Prostate gland (tissue), 2 donors: Measurements from ENCODE around the gene DAPK1. TPM values are rescaled to one million over a fixed set of nuclear protein-coding genes. Genes with fewer than 3 reads are reported as not detected.

Source experiments
- DNase-seq: peaks from one replicate; pipeline ENCODE4 v3.0.0-alpha.2; 2019; ENCODE audit warnings: low spot score
- H3K27ac ChIP-seq, 2 donors: fragments of 200-600 bp; sonication (generic); 2 replicates each; pipeline ENCODE4 v1.5.1; 2017 to 2019
- H3K27me3 ChIP-seq: fragments of 200-600 bp; sonication (generic); replicated peaks from 2 replicates; pipeline ENCODE4 v1.5.1; 2019; ENCODE audit not compliant: insufficient read depth
- H3K36me3 ChIP-seq, 2 donors: fragments of 200-600 bp; sonication (generic); 1 replicate in 1 of 2; 2 replicates in 1 of 2; pipeline versions ENCODE4 v1.5.1 to v1.8.1; 2017 to 2019
- H3K4me1 ChIP-seq: fragments of 200-600 bp; sonication (generic); replicated peaks from 2 replicates; pipeline ENCODE4 v1.5.1; 2019
- H3K4me3 ChIP-seq, 2 donors: fragments of 200-600 bp; sonication (generic); 2 replicates each; pipeline ENCODE4 v1.5.1; 2017 to 2019
- H3K9me3 ChIP-seq: fragments of 200-600 bp; sonication (generic); 2 replicates; pipeline ENCODE4 v1.5.1; 2017
- CTCF ChIP-seq, 4 experiments: fragments of 200-600 bp in 2 of 4; fragments of 450-650 bp in 2 of 4; sonication (generic) in 2 of 4; IDR thresholded peaks; 1 replicate in 3 of 4; 2 replicates in 1 of 4; pipeline ENCODE4 v1.5.1; 2016 to 2019; ENCODE audit warnings: antibody characterized with exemption in 4 of 4, mild to moderate bottlenecking in 2 of 4, moderate library complexity in 2 of 4
- POLR2A ChIP-seq: fragments of 450-650 bp; IDR thresholded peaks from one replicate; pipeline ENCODE4 v1.6.1; 2016; ENCODE audit warnings: antibody characterized with exemption, mild to moderate bottlenecking
- POLR2AphosphoS5 ChIP-seq: sonication (generic); formaldehyde crosslinking; IDR thresholded peaks from one replicate; pipeline ENCODE4 v1.6.1; 2017; ENCODE audit warnings: antibody characterized with exemption
- WGBS: methylation state at CpG from one replicate; pipeline ENCODE4 v1.1.5; 2018; 5-methylcytosine and 5-hydroxymethylcytosine counted together
- intact Hi-C: fragments of 100-400 bp; cut with DNase I; formaldehyde crosslinking; loops from one replicate; pipeline ENCODE4 v1.14.2; 2022
- total RNA-seq, 2 donors: library from RNA; depleted of rRNA; stranded (reverse); fragments of >200 nt; gene quantifications; one replicate each; pipeline ENCODE4 v1.1.0, GENCODE V29; 2016

DAPK1 gene
- total RNA-seq, 2 donors from 2014 or later, result 13.9 to 39.1 TPM

DNA sequence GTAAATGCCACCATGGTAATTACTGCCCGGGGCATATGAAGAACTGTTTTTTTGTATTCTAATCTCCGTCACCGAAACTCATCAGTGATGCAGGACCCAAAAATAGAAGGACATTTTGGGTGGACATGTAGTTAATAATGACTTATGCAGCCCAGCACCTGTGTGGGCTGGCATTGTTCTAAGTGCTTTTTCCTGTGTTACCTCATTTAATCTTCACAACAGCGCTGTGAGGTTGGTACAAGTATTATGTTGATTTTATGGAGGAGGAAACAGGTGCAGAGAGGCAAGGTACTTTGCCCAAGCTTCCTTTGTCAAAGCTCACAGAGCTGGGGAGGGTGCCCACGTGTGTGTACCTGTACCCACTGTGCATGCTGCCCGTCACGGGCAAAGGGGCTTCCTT, 58.4 kb downstream of the DAPK1 start:
- Histone ChIP-seq H3K4me1 (no peaks in the 10 kb centered on the region), H3K9me3 (no peaks in the 10 kb centered on the region), H3K36me3 (no peaks in the 10 kb centered on the region), H3K4me3 (no peak overlapping the region), H3K27me3 (no peaks in the 10 kb centered on the region), H3K27ac (no peak overlapping the region)
- no peak for DNase-seq
- intact Hi-C loops, result no loop called here
- TF ChIP-seq POLR2A (no peak), POLR2AphosphoS5 (no peak), CTCF (IDR thresholded peaks at IDR 0.05) (no peak)
- 78% methylated on average over 7 of the region's 7 CpGs for WGBS

DNA sequence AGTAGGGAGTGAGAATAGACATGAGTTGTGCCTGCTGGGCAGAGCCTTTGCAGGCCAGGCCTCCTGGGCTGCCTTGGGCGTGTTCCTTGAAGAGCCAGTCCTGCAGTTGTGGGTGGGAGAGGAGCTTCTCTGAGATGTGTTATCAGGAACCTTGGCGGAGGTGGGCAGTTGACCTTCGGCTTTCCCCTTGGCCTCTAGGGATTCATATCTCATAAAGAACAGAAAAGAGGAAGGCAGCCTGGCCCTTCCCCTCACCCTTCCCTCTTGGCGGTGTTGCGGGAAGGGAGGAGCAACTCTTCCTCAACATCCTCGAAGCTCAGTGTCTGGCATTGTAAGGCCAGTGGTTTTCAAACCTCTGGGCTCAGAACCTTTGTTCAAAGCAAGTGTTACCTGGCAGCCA, 59.2 kb downstream of the DAPK1 start:
- no peak for DNase-seq
- no peaks in the 10 kb centered on the region for H3K9me3 ChIP-seq
- H3K27ac ChIP-seq, result no peak overlapping the region
- H3K27me3 ChIP-seq, result no peaks in the 10 kb centered on the region
- intact Hi-C loops, result no loop called here
- H3K4me1 ChIP-seq, result no peaks in the 10 kb centered on the region
- TF ChIP-seq CTCF (IDR thresholded peaks at IDR 0.05) (no peak), POLR2AphosphoS5 (no peak), POLR2A (no peak)
- no peak overlapping the region for H3K4me3 ChIP-seq
- H3K36me3 ChIP-seq, result no peaks in the 10 kb centered on the region
- WGBS, result 70% methylated on average over 6 of the region's 6 CpGs

GRCh38 chr9:87557996-87558395, 60.3 kb downstream of the DAPK1 start:
- DNase-seq, result no peak
- Histone ChIP-seq H3K4me3 (no peak overlapping the region), H3K36me3 (no peaks in the 10 kb centered on the region), H3K27ac (no peak overlapping the region), H3K4me1 (no peaks in the 10 kb centered on the region), H3K9me3 (no peaks in the 10 kb centered on the region), H3K27me3 (no peaks in the 10 kb centered on the region)
- 41% methylated on average over 1 of the region's 1 CpG for WGBS
- intact Hi-C loops, result no loop called here
- TF ChIP-seq POLR2A (no peak), CTCF (IDR thresholded peaks at IDR 0.05) (no peak), POLR2AphosphoS5 (no peak)

GRCh38 chr9:87558606-87559190, 61.0 kb downstream of the DAPK1 start:
- TF ChIP-seq CTCF (IDR thresholded peaks at IDR 0.05) (no peak), POLR2AphosphoS5 (no peak), POLR2A (no peak)
- 67% methylated on average over 5 of the region's 5 CpGs for WGBS
- no peaks in the 10 kb centered on the region for H3K27me3 ChIP-seq

GRCh38 chr9:87562062-87562461, 64.4 kb downstream of the DAPK1 start:
- no peak for DNase-seq
- H3K36me3 ChIP-seq, result no peaks in the 10 kb centered on the region
- TF ChIP-seq POLR2AphosphoS5 (no peak), CTCF (IDR thresholded peaks at IDR 0.05) (no peak)
- intact Hi-C loops, result no loop called here
- no peaks in the 10 kb centered on the region for H3K27me3 ChIP-seq
- 90% methylated on average over 7 of the region's 7 CpGs for WGBS
- H3K4me3 ChIP-seq, result no peak overlapping the region
- no peaks in the 10 kb centered on the region for H3K9me3 ChIP-seq
- H3K27ac ChIP-seq, result no peak overlapping the region
- H3K4me1 ChIP-seq, result no peaks in the 10 kb centered on the region

More at GRCh38 chr9:87558606-87559190, 61.0 kb downstream of the DAPK1 start:
- Histone ChIP-seq H3K9me3 (no peaks in the 10 kb centered on the region), H3K27ac (no peak overlapping the region), H3K4me3 (no peak overlapping the region), H3K4me1 (no peaks in the 10 kb centered on the region), H3K36me3 (no peaks in the 10 kb centered on the region)
- intact Hi-C loops, result no loop called here
- no peak for DNase-seq
